ENCODE results near the gene VGLL3.

- TF ChIP-seq CTCF (IDR thresholded peaks at IDR 0.05), result no peak
- TF ChIP-seq POLR2AphosphoS5 (IDR thresholded peaks at IDR 0.05; ENCODE audit: low read depth, low read length), result no peak
- no peak for TF ChIP-seq REST (IDR thresholded peaks at IDR 0.05; ENCODE audit: insufficient read depth in 1 of 2, low read depth in 2 of 2, low read length in 1 of 2)
- TF ChIP-seq SIN3A (IDR thresholded peaks at IDR 0.05; ENCODE audit: borderline replicate concordance, insufficient read depth, low read depth, low read length), result no peak
Measured at GRCh38 chr3:86976219-86976618, 14.7 kb downstream of the VGLL3 start.
